Rectal smooth muscle tissue (tissue), 1 donor: ENCODE results near the gene SMARCC2.
"Not testable (repeated sequence)": the region's sequence is repeated elsewhere in the genome, so short reads cannot be mapped to it uniquely, and the experiment has no call there.

Experiments
- H3K27ac ChIP-seq: one replicate; pipeline ENCODE4 v1.7.0; 2013; ENCODE audit warnings: low read depth, low read length, inconsistent platforms
- H3K27me3 ChIP-seq: one replicate; pipeline ENCODE4 v1.7.0; 2013; ENCODE audit warnings: low read length; ENCODE audit not compliant: control insufficient read depth, insufficient read depth
- H3K36me3 ChIP-seq: one replicate; pipeline ENCODE4 v1.7.0; 2013; ENCODE audit warnings: low read length; ENCODE audit not compliant: control insufficient read depth, insufficient read depth
- H3K4me1 ChIP-seq: one replicate; pipeline ENCODE4 v1.7.0; 2013; ENCODE audit warnings: low read length; ENCODE audit not compliant: control insufficient read depth, insufficient read depth
- H3K4me3 ChIP-seq: one replicate; pipeline ENCODE4 v1.7.0; 2013; ENCODE audit warnings: low read length
- H3K9ac ChIP-seq: one replicate; pipeline ENCODE4 v1.7.0; 2013; ENCODE audit warnings: low read length

Gene SMARCC2

GRCh38 chr12:56159482-56160192 is 29.6 kb downstream of the SMARCC2 start:
- Histone ChIP-seq H3K9ac (peak overlapping the region; percentile 99), H3K36me3 (peaks cover 37% of the 10 kb centered on the region), H3K27me3 (no peaks in the 10 kb centered on the region), H3K4me3 (peak overlapping the region; percentile 99), H3K27ac (peak overlapping the region; percentile 99), H3K4me1 (peaks cover 19% of the 10 kb centered on the region)

- H3K36me3 ChIP-seq: peaks cover 37% of the 10 kb centered on the region
- peak overlapping the region; percentile 99 for H3K27ac ChIP-seq
- peak overlapping the region; percentile 99 for H3K9ac ChIP-seq
- H3K4me3 ChIP-seq: peak overlapping the region; percentile 99
- H3K27me3 ChIP-seq: no peaks in the 10 kb centered on the region
- peaks cover 19% of the 10 kb centered on the region for H3K4me1 ChIP-seq
These were observed 30.3 kb downstream of the SMARCC2 start for GRCh38 chr12:56158926-56159461.

GRCh38 chr12:56158029-56158925 is 31.0 kb downstream of the SMARCC2 start, which contains the start of gene MYL6:
Gene MYL6 (plus strand): TSS chr12:56158359. CDS start chr12:56158402, 43 bp downstream.
- Histone ChIP-seq H3K27me3 (no peaks in the 10 kb centered on the region), H3K4me1 (peaks cover 19% of the 10 kb centered on the region), H3K4me3 (peak within 1 kb of the TSS; percentile 99), H3K36me3 (peaks cover 37% of the 10 kb centered on the region), H3K27ac (peak within 1 kb of the TSS; percentile 99), H3K9ac (peak within 1 kb of the TSS; percentile 99)

- Histone ChIP-seq H3K9ac (peak overlapping the region; percentile 49), H3K27me3 (no peaks in the 10 kb centered on the region), H3K4me3 (peak overlapping the region; percentile 99), H3K4me1 (peaks cover 20% of the 10 kb centered on the region), H3K36me3 (peaks cover 32% of the 10 kb centered on the region), H3K27ac (peak overlapping the region; percentile 88)
These were observed 31.9 kb downstream of the SMARCC2 start for GRCh38 chr12:56157201-56158028.

- H3K9ac ChIP-seq: not testable (repeated sequence)
These were observed 32.7 kb downstream of the SMARCC2 start for GRCh38 chr12:56156464-56157200.

GRCh38 chr12:56155256-56155845 is 33.9 kb downstream of the SMARCC2 start:
- Histone ChIP-seq H3K4me3 (no peak overlapping the region), H3K4me1 (peaks cover 14% of the 10 kb centered on the region), H3K27ac (no peak overlapping the region), H3K9ac (no peak overlapping the region), H3K27me3 (no peaks in the 10 kb centered on the region), H3K36me3 (peaks cover 12% of the 10 kb centered on the region)

More at GRCh38 chr12:56156464-56157200, 32.7 kb downstream of the SMARCC2 start:
- Histone ChIP-seq H3K36me3 (peaks cover 24% of the 10 kb centered on the region), H3K4me1 (peaks cover 17% of the 10 kb centered on the region), H3K27ac (peak overlapping the region; percentile 88), H3K4me3 (peak overlapping the region; percentile 99)
- not testable (repeated sequence) for H3K27me3 ChIP-seq

GRCh38 chr12:56154818-56155217 is 34.5 kb downstream of the SMARCC2 start:
- Histone ChIP-seq H3K4me3 (no peak overlapping the region), H3K27ac (no peak overlapping the region), H3K27me3 (no peaks in the 10 kb centered on the region), H3K9ac (no peak overlapping the region), H3K36me3 (peaks cover 8% of the 10 kb centered on the region), H3K4me1 (peaks cover 11% of the 10 kb centered on the region)

- Histone ChIP-seq H3K9ac (no peak overlapping the region), H3K4me1 (peaks cover 9% of the 10 kb centered on the region), H3K27ac (no peak overlapping the region), H3K27me3 (no peaks in the 10 kb centered on the region), H3K36me3 (peaks cover 4% of the 10 kb centered on the region), H3K4me3 (no peak overlapping the region)
These were observed 35.0 kb downstream of the SMARCC2 start for GRCh38 chr12:56154246-56154771.

GRCh38 chr12:56153678-56154065 is 35.6 kb downstream of the SMARCC2 start:
- no peak overlapping the region for H3K4me3 ChIP-seq
- peaks cover 9% of the 10 kb centered on the region for H3K4me1 ChIP-seq
- H3K27ac ChIP-seq: no peak overlapping the region
- H3K9ac ChIP-seq: no peak overlapping the region
- H3K36me3 ChIP-seq: peaks cover 4% of the 10 kb centered on the region
- no peaks in the 10 kb centered on the region for H3K27me3 ChIP-seq

GRCh38 chr12:56152756-56153677 is 36.3 kb downstream of the SMARCC2 start:
- Histone ChIP-seq H3K27me3 (no peaks in the 10 kb centered on the region), H3K4me3 (peak overlapping the region; percentile 60), H3K27ac (peak overlapping the region; percentile 83), H3K9ac (no peak overlapping the region), H3K36me3 (peaks cover 2% of the 10 kb centered on the region), H3K4me1 (peaks cover 9% of the 10 kb centered on the region)
